Activated T-cell treated with anti-CD3 and anti-CD28 coated beads for 4 hours (primary cell): ENCODE results near the gene MAB21L4.
"Not testable (repeated sequence)": the region's sequence is repeated elsewhere in the genome, so short reads cannot be mapped to it uniquely, and the experiment has no call there.

Experiments
- DNase-seq: peaks from one replicate; pipeline ENCODE4 v3.0.0-alpha.2; 2020

The MAB21L4 gene

GRCh38 chr2:240856151-240856980 is 39.6 kb downstream of the MAB21L4 start:
- DNase-seq: no peak

- no peak for DNase-seq
These were observed 40.3 kb downstream of the MAB21L4 start for GRCh38 chr2:240855670-240856069.

- no peak for DNase-seq
These were observed 43.2 kb downstream of the MAB21L4 start for GRCh38 chr2:240852671-240853314.

DNA sequence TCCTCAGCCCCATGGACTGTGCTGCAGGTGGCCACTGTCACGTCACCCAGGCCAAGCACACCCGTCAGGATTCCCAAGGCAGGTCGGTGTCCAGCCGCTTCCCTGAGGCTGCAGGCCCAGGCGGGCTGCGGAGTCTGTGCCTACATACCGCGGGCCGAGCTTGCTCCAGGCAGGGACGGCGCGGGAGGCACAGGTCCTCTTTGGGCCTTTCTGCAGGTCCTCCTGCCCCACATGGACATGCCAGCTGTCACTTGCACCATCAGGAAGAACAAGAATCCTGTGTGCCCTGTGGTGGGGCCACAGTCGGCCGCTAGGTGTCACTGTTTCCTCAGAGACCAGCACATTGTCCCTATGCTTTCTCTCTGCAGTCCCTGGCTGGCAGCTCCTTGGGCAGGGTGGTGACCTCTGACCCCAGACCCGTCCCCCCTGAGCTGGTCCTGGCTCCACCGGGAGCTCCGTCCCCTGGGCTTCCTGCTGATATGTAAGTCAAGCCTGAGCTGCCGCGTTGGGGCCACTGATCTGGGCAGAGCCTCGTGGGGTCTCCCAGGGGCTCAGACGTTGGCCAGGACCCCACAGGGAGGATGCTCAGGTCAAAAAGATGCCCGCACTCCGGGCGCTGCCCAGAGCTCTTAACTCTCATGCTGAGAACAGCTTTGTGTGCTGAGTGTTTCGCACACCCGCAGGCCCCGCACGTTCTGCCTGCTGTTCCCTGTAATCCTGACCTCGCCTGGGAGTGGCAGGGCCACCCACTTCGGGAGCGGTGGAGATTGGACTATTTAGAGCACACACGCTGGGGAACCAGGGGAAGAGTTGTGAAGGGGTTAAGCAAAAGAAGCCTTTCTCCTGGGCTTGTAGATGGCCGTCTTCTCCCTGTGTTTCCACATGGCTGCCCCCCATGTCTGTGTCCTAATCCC is 44.6 kb downstream of the MAB21L4 start:
- DNase-seq: peak; percentile 81

- DNase-seq: no peak
These were observed 45.2 kb downstream of the MAB21L4 start for GRCh38 chr2:240850756-240851077.

DNA sequence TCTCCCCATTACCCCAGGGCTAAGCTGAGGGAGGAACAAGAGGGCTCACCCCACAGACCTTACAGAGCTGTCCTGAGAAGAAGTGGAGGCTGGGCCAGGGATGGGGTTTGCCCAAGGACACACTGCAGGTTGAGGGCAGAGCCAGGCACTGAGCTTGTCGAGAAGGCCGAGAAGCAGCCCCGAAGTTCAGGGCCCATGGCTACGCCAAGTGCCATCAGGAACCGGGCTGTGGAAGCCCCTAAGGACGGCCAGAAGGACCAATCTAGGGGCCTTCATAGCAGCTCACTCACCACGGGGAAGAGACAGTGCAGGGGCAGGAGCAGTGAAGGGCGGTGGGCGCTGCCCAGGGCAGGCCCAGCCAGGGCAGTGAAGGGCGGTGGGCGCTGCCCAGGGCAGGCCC is 45.9 kb downstream of the MAB21L4 start:
- DNase-seq: no peak

DNA sequence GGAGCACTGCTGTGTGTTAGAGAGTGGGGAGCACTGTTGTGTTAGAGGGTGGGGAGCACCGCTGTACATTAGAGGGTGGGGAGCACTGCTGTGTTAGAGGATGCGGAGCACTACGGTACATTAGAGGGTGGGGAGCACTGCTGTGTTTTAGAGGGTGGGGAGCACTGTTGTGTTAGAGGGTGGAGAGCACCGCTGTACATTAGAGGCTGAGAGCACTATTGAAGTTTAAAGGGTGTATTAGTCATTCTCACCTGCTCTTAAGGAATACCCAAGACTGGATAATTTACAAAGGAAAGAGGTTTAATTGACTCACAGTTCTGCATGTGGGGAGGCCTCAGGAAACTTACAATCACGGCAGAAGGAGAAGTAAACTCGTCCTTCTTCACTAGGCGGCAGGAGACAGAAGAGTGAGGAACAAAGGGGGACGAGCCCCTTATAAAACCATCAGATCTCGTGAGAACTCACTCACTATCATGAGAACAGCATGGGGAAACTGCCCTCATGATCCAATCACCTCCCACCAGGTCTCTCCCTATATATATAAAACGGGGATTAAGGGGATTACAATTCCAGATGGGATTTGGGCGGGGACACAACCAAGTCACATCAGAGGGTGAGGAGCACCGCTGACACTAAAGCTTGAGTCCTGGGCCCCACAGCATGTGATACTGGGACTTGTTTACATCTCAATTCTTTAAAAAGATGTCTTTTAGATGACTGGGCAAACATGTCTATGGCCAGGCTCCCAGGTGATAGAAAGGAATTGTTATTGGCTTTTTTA is 46.9 kb downstream of the MAB21L4 start:
- no peak for DNase-seq

DNA sequence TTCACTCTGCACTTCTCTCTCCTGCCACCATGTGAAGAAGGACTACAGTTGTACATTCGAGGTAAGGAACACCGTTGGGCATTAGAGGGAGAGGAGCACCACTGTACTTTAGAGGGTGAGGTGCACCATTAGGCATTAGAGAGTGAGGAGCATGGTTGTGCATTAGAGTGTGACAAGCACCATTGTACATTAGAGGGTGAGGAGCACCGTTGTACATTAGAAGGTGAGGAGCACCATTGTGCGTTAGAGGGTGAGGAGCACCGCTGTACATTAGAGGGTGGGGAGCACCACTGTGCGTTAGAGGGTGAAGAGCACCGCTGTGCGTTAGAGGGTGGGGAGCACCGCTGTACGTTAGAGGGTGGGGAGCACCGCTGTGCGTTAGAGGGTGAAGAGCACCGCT is 48.1 kb downstream of the MAB21L4 start:
- no peak for DNase-seq

DNA sequence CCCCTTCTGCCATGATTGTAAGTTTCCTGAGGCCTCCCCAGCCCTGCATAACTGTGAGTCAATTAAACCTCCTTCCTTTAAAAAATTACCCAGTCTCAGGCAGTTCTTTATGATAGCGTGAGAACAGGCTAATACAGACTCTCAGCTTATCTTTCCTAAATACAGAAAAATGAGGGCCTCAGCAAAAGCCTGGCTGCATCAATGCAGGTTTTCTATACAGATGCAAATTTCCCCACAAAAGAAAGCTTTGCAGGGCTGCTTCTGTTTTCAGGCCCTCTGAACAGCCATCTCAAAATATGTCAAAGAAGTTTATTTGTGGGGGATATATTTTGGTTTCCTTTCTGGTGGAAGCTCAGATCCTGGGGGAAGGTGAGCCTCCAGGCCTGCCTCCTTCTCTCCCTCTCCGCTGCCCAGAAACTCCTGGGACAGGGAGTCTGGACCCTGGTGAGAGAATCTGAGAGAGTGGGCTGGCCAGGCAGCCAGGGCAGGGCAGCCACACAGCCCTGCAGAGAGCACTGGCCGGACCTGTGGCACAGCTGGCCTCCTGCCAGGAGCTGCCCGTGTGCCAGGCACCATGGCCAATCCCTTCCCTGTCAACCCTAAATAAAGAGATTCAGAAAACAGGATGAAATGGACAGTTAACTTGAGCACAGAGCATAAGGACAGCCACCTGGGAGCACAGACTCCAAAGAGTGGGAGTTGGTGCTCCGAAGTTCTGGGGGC is 48.9 kb downstream of the MAB21L4 start:
- no peak for DNase-seq

DNA sequence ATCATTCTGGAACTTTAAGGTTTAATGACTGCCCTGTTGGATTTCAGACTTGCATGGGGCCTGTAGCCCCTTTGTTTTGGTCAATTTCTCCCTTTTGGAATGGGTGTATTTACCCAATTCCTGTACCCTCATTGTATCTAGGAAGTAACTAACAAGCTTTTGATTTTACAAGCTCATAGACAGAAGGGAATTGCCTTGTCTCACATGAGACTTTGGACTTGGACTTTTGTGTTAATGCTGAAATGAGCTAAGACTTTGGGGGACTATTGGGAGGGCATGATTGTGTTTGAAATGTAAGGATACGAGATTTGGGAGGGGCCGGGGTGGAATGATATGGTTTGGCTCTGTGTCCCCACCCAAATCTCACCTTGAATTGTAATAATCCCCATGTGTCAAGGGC is 49.6 kb downstream of the MAB21L4 start:
- DNase-seq: not testable (repeated sequence)

DNA sequence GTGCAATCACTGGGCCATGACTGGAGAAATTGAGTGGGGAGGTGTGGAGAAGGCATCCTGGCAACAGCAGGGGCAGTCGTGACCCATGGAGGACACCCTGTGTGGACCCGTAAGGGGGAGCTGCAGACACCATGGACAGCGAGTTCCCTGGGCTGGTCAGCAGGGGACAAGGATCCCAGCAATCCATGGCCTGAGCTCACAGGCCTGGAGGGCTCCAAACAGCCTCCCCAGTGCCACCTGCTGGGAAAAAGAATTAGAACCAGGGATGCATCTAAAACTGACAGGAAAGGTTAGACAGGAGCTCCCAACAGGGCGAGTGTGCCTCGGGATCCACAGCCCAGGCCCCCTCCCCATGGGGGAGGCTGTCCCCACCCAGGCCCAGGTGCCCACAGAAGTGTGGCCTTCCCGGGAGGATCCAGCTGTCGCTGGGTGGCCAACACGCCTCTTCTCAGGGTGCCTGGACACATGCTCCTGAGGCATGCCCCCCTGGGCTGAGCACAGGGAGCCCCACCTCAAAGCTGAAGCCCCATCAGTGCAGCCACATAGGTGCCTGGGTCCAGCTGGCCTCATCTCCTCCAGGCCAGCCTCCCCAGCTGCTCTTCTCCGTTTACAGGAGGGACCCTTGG is 55.4 kb downstream of the MAB21L4 start:
- no peak for DNase-seq

- no peak for DNase-seq
These were observed 56.5 kb downstream of the MAB21L4 start for GRCh38 chr2:240839152-240840143.

GRCh38 chr2:240837621-240838020 is 58.3 kb downstream of the MAB21L4 start:
- no peak for DNase-seq

GRCh38 chr2:240836781-240837467 is 59.0 kb downstream of the MAB21L4 start:
- DNase-seq: no peak
